Raji (cell line): ENCODE measurements around the gene LRRC4C.

Experiments
- POLR2A ChIP-seq: IDR thresholded peaks from 2 replicates; pipeline ENCODE4 v1.6.1; 2011; ENCODE audit warnings: low read depth, low read length, control low read depth; ENCODE audit not compliant: insufficient read depth

LRRC4C gene

GRCh38 chr11:41389623-41390130, 69.8 kb downstream of the LRRC4C start:
- no peak for TF ChIP-seq POLR2A

- TF ChIP-seq POLR2A, result no peak
Observed at GRCh38 chr11:41384329-41384728, 75.1 kb downstream of the LRRC4C start.

GRCh38 chr11:41383768-41384167, 75.7 kb downstream of the LRRC4C start:
- no peak for TF ChIP-seq POLR2A

GRCh38 chr11:41382927-41383326, 76.5 kb downstream of the LRRC4C start:
- TF ChIP-seq POLR2A, result no peak

GRCh38 chr11:41379084-41379483, 80.4 kb downstream of the LRRC4C start:
- no peak for TF ChIP-seq POLR2A

GRCh38 chr11:41377709-41378394, 81.6 kb downstream of the LRRC4C start:
- TF ChIP-seq POLR2A, result no peak

- no peak for TF ChIP-seq POLR2A
Observed at GRCh38 chr11:41351825-41352224, 107.6 kb downstream of the LRRC4C start.

- no peak for TF ChIP-seq POLR2A
Observed at GRCh38 chr11:41346042-41346441, 113.4 kb downstream of the LRRC4C start.

- TF ChIP-seq POLR2A, result no peak
Observed at GRCh38 chr11:41334007-41334933, 125.2 kb downstream of the LRRC4C start.

GRCh38 chr11:41333357-41333756, 126.1 kb downstream of the LRRC4C start:
- no peak for TF ChIP-seq POLR2A

GRCh38 chr11:41328324-41328723, 131.1 kb downstream of the LRRC4C start:
- TF ChIP-seq POLR2A, result no peak

GRCh38 chr11:41323446-41323845, 136.0 kb downstream of the LRRC4C start:
- TF ChIP-seq POLR2A, result no peak

- TF ChIP-seq POLR2A, result no peak
Observed at GRCh38 chr11:41320653-41321052, 138.8 kb downstream of the LRRC4C start.

- no peak for TF ChIP-seq POLR2A
Observed at GRCh38 chr11:41320238-41320637, 139.2 kb downstream of the LRRC4C start.

- TF ChIP-seq POLR2A, result no peak
Observed at GRCh38 chr11:41319434-41319833, 140.0 kb downstream of the LRRC4C start.

GRCh38 chr11:41316751-41317150, 142.7 kb downstream of the LRRC4C start:
- TF ChIP-seq POLR2A, result no peak
